Lower leg skin (tissue), 3 donors: ENCODE data around the gene ECSCR.

Experiments used
- POLR2A ChIP-seq, 2 donors: fragments of 450-650 bp; IDR thresholded peaks; one replicate each; pipeline ENCODE4 v1.6.1; 2016 to 2017; ENCODE audit warnings: antibody characterized with exemption in 2 of 2, mild to moderate bottlenecking in 1 of 2, moderate library complexity in 1 of 2
- TF ChIP-seq, protein P1 (sequence below), 3 donors: fragments of 450-650 bp; IDR thresholded peaks; one replicate each; pipeline ENCODE4 v1.5.1; 2016; ENCODE audit warnings: antibody characterized with exemption in 3 of 3, mild to moderate bottlenecking in 3 of 3, moderate library complexity in 2 of 3

DNA sequence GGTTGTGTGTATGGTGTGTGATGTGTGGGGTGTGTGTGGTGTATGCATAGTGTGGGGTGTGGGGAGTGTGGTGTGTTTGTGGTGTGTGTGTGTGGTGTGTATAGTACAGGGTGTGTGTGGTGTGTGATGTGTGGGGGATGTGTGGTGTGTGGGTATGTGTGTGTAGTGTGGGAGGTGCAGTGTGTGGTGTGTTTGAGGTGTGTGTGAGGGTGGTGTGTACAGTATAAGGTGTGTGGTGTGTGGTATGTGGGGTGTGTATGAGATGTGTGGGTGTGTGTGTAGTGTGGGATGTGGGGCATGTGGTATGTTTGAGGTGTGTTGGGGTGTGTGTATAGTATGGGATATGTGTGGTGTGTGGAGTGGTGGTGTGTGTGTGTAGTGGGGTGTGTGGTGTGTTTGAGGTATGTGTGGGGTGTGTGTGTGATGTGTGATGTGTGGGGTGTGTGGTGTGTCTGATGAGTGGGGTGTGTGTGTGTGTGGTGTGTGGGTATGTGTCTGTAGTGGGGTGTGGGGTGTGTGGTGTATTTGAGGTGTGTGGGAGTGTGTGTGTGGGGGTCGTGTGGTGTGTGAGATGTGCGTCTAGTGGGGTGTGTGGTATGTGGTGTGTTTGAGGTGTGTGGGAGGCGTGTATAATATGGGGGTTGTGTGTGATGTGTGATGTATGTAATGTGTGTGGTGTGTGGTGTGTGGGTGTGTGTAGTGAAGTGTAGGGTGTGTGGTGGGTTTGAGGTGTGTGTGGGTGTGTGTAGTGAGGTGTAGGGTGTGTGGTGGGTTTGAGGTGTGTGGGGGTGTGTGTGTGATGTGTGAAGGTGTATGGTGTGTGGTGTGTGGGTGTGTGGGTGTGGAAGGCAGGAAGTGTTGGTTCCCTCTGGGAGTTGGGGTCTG, 8.6 kb downstream of the ECSCR start:
- no peak for TF ChIP-seq POLR2A (IDR thresholded peaks at IDR 0.05)
- TF ChIP-seq, protein P1, sequence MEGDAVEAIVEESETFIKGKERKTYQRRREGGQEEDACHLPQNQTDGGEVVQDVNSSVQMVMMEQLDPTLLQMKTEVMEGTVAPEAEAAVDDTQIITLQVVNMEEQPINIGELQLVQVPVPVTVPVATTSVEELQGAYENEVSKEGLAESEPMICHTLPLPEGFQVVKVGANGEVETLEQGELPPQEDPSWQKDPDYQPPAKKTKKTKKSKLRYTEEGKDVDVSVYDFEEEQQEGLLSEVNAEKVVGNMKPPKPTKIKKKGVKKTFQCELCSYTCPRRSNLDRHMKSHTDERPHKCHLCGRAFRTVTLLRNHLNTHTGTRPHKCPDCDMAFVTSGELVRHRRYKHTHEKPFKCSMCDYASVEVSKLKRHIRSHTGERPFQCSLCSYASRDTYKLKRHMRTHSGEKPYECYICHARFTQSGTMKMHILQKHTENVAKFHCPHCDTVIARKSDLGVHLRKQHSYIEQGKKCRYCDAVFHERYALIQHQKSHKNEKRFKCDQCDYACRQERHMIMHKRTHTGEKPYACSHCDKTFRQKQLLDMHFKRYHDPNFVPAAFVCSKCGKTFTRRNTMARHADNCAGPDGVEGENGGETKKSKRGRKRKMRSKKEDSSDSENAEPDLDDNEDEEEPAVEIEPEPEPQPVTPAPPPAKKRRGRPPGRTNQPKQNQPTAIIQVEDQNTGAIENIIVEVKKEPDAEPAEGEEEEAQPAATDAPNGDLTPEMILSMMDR (IDR thresholded peaks at IDR 0.05), result no peak
